Right forelimb (tissue), 1 donor: ENCODE data around the gene EMX2.
"Not testable (repeated sequence)": the region's sequence is repeated elsewhere in the genome, so short reads cannot be mapped to it uniquely, and the experiment has no call there.

Experiments used
- DNase-seq: peaks from one replicate; pipeline ENCODE4 v3.0.0-alpha.2; 2018

The EMX2 gene

DNA sequence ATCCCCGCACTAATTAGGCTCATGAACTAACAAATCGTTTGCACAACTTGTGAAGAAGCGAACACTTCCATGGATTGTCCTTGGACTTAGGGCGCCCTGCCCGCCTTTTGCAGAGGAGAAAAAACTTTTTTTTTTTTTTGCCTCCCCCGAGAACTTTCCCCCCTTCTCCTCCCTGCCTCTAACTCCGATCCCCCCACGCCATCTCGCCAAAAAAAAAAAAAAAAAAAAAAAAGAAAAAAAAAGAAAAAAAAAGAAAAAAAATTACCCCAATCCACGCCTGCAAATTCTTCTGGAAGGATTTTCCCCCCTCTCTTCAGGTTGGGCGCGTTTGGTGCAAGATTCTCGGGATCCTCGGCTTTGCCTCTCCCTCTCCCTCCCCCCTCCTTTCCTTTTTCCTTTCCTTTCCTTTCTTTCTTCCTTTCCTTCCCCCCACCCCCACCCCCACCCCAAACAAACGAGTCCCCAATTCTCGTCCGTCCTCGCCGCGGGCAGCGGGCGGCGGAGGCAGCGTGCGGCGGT is at the start of gene EMX2:
Gene EMX2, plus strand, starts transcription at position 41 of the 519 bp plus-strand sequence. CDS start 522 bp downstream, outside the sequence.
- DNase-seq, result no peak

- no peak for DNase-seq
Observed at GRCh38 chr10:117496031-117496430, 46.5 kb upstream of the EMX2 start.

DNA sequence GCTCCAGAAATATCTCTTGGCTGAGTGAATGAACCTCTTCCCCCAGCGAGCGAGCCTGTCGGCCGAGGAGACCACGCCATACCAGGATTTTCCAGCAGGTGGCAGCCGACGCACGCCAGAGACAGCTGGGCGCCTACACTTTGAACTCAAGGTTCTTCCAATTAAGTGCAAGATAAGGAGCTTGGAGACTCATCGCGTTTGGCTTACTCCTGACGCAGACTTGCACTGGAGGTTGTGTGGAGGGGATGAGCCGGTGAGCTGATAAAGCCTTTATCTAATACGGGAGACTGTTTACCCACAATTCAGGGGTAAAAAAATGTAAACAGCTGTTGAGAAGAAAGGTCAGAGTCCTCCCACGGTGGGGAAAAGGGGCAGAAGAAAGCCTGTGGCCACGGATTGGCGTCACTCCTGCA is 45.9 kb upstream of the EMX2 start:
- peak; percentile 90 for DNase-seq

GRCh38 chr10:117497736-117498135 is 44.8 kb upstream of the EMX2 start:
- no peak for DNase-seq

DNA sequence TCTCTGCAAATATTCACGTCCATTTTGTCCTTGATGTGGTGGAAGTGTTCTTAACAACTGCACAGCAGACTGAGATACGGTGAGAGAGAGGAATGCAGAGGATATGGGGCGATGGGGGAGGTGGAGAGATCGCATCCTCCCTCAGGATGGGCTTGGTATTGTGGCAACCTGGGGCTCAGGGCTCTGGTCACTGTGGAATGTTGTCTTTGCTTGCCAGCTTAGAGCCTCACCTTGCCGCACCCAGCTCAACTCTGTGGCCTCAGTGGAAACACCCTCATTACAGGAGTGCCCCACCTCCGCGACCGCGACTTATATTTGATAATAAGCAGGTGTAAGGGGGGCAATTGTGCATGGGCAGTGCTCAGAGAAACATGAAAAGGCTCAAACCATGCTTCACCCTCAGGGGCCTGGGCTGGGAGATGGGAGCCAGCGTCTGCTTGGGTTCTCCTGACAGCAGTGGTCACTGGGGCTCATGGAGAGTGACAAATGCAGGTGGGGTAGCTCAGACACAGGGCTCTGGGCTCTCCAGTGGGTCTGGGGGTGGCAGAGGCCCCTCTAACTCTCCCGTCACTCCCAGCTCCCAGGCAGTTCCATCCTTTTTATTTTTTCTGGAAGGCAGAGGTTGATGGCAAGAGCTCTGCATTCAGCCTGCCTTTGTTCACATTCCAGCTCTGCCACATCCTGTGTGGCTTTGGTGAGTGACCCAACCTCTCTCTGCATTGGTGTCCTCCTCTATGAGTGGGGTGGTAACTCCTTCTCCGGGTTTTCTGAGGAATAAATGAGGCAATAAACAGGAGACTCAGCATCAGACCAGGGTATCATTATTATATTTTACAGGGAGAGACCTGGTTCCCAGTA is 43.1 kb upstream of the EMX2 start:
- no peak for DNase-seq

DNA sequence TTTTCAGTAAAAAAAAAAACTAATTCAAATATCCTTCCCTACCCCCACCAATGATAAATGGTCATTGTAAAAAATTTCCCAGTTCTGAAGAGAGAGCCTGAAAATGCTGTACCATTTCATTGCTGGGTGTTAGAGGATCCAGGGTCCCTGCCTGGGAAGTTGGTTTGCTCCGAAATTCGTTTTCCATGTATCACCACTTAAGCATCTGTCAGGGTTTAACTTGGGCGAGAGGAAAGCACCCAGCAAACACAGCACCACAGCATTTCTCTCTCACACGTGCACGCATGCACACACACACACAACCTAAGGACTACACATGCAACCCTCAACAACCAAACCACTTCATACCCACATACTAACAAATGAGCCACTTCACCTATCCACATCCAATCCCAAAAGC is 42.1 kb upstream of the EMX2 start:
- no peak for DNase-seq

- peak; percentile 32 for DNase-seq
Observed at GRCh38 chr10:117501460-117502035, 41.0 kb upstream of the EMX2 start.

GRCh38 chr10:117502421-117503243 is 39.9 kb upstream of the EMX2 start:
- peak; percentile 50 for DNase-seq

GRCh38 chr10:117503244-117504205 is 39.0 kb upstream of the EMX2 start:
- DNase-seq, result peak; percentile 63

DNA sequence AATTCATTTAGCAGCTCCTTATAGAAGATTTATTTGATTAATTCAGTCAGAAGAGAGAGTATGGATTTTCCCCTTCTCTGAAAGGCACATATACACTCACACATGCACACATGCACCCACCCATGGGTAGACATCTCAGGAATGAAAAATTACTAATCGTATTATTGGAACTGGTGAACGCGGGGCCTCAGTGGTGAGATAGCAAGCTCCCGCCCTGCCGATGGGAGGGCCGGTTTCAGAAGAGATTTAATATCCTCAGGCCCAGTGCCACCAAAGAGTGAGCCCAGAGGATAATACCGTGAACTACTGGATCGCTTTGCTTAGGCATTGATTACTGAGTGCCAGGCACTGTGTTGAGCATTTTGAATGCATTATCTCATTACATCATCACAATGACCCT is 38.0 kb upstream of the EMX2 start:
- DNase-seq, result no peak

DNA sequence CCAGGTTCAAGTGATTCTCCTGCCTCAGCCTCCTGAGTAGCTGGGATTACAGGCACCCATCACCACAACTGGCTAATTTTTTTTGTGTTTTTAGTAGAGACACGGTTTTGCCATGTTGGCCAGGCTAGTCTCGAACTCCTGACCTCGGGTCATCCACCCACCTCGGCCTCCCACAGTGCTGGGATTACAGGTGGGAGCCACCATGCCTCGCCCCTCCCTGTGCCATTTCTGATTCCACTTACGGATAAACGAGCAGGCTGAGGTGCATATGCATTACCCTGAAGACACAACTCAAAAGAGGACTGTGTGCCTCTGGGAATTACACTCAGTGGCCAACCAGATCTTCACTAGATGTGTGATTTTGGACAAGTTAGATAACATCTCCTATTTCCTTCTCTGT is 35.5 kb upstream of the EMX2 start:
- DNase-seq, result not testable (repeated sequence)

GRCh38 chr10:117509573-117509972 is 33.0 kb upstream of the EMX2 start:
- DNase-seq, result no peak

DNA sequence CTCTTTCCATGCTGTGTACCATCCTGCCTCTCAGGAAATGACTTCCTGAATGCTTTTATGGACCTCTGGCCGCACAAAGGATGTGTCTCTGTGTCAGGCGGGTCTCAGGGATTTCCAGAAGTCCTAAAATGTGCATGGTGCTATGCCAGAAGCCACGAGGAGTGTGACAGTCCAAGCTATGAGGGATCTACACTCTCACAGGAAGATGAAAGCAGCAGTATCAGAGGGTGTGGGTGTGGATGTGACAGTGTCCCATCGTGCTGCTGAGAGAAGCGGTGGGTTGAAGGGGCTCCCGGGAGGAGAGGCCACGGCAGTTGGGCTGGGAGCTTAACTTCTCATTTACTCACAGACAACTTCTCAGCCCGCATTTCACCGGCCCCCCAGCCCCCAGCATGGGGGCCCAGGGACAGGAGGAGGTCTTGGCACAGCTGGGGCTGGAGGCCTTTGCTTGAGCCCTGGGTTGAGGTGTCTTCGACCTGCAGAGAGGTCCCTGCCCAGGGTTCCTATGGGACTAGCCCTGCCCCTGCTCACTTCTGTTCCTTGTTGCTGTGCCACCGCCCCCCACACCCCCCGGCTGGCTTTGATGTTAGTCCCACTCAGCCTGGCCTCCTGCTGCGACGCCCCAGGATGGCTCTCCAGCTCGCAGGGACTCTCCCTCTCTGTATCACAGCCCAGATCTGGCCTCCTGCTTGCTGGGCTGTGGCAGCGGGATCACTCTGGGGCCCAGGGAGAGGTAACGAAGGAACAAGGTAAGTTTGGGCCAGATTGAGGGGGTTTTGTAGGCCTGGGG is 30.8 kb upstream of the EMX2 start:
- no peak for DNase-seq

DNA sequence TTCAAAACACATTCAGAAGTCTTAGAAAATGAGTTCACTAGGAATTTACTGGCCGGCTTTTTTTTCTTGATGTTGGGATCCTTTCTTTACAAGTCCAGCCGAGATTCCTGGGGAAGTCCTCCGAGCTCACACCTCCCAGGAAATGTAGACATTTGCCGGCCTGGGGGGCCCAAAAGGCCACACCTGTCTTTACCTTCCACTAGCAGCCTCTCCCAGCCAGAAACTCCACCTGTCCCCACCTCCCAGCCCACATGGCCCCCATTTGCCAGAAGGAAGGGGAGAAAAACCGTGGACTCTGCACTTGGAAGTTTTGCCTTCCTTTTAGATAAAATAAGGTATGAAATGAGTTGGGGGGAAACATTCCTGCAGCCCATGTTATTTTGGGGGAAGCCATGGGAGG is 27.6 kb upstream of the EMX2 start:
- no peak for DNase-seq

GRCh38 chr10:117516681-117517080 is 25.9 kb upstream of the EMX2 start:
- DNase-seq, result no peak

GRCh38 chr10:117518246-117518645 is 24.3 kb upstream of the EMX2 start:
- DNase-seq, result peak; percentile 16

DNA sequence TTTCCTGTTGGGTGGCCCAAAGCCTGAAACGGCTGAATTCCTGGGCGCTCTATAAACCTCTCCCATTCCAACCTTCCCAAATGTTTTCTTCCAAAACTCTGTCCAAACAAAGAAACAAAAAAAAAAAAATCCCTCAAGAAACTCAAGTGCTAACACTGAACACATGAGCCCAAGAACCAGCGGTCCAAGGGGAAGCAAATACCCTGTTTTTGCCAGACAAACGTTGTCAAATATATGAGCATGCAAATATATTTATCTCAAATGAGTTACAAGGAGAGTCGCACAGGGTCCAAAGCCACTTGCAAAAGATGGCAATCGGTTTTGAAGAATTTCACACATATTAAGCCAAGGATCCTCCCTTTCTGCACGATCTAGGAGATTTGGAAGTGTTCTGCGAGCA is 23.3 kb upstream of the EMX2 start:
- peak; percentile 31 for DNase-seq

- DNase-seq, result no peak
Observed at GRCh38 chr10:117519879-117520278, 22.7 kb upstream of the EMX2 start.

- no peak for DNase-seq
Observed at GRCh38 chr10:117530791-117531190, 11.8 kb upstream of the EMX2 start.

GRCh38 chr10:117531371-117532002 is 11.1 kb upstream of the EMX2 start:
- DNase-seq, result no peak

DNA sequence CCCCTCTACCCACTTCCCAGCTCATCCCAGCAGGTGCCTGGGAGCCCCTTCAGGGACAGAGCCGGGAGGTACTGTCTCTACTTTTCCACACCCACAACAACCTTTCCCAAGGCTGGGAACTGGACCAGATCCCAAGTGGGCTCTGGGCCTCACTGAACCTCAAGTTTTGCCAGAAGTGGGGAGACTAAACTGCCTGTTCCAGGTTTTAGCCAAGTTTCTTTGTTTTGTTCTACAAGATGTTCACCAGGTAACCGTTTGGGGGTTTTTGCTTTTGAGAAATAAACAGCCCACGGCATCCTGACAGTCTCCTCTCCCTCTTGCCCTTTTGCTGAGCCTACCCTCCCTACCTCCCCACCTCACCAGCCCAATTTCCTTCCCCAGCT is 10.6 kb upstream of the EMX2 start:
- no peak for DNase-seq
